ENCODE measurements around the gene FXR2.

The FXR2 gene

GRCh38 chr17:7632492-7632894 lies 17.8 kb upstream of the FXR2 start:
- Histone ChIP-seq H3F3A (ENCODE audit: insufficient read depth) (no peaks in the 10 kb centered on the region), H3K4me3 (ENCODE audit: insufficient read depth, low read length, poor library complexity, severe bottlenecking) (no peak overlapping the region), H3K36me3 (ENCODE audit: low read length) (no peaks in the 10 kb centered on the region), H3K27me3 (ENCODE audit: low read length) (no peaks in the 10 kb centered on the region), H3K4me2 (ENCODE audit: low read depth, low read length, poor library complexity, severe bottlenecking) (no peak overlapping the region), H2AFZ (ENCODE audit: low read depth, low read length, severe bottlenecking) (peak overlapping the region; percentile 20), H3K27ac (ENCODE audit: low read depth, low read length) (no peak overlapping the region), H3K9me3 (ENCODE audit: insufficient read depth, low read length) (no peaks in the 10 kb centered on the region), H3K9ac (ENCODE audit: low read length) (no peak overlapping the region), H3K9me2 (replicated peaks; ENCODE audit: insufficient read depth, low read length) (no peaks in the 10 kb centered on the region), H3K79me2 (ENCODE audit: insufficient read depth, low read length) (no peaks in the 10 kb centered on the region), H4K20me1 (ENCODE audit: low read depth, low read length) (no peaks in the 10 kb centered on the region)
- TF ChIP-seq CTCF (IDR thresholded peaks at IDR 0.05; ENCODE audit: insufficient read depth, low read length, poor library complexity, severe bottlenecking) (peak; percentile 20), EZH2phosphoT487 (conservative IDR thresholded peaks at IDR 0.05; ENCODE audit: low read length) (no peak)

DNA sequence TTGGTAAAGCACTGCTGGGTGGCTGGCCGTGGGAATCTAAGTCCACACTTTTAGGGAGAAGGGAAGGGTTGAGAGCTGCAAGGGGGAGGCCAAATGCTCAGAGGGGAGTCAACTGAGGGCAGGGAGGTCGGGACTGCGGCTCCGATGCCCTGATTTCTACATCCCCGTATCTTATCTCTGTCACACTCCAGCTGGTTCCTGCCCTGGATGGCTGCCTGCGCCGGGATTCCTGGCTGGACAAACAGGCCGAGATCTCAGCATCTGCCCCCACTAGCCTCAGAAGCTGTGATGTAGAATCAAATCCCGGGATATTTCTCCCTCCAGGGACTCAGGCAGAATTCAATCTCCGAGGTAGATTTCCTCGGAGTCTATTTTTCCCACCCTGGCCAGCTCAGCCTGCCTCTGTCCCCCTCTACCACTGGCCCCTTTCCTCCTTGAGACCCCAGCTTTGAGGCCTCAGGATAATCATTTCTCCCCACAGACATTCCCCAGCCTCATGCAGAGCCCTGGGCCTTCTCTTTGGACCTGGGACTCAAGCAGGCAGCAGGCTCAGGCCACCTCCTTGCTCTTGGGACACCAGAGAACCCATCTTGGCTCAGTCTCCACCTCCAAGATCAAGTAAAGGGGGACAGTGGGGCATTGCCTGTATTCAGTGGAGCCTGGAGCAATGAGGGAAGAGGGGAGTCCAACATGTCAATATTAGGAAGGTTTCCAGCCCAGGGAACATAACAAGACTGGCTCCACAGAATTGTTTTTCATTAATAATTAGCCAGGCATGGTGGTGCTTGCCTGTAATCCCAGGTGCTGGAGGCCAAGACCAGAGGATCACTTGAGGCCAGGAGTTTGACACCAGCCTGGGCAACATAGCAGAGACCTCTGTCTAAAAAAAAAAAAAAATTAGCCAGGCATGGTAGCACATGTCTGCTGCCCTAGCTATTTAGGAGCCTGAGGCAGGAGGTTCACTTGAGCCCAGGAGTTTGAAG lies 17.0 kb upstream of the FXR2 start:
- Histone ChIP-seq H3K9me3 (ENCODE audit: insufficient read depth, low read length) (no peaks in the 10 kb centered on the region), H3K79me2 (ENCODE audit: insufficient read depth, low read length) (no peaks in the 10 kb centered on the region), H3F3A (ENCODE audit: insufficient read depth) (no peaks in the 10 kb centered on the region), H4K20me1 (ENCODE audit: low read depth, low read length) (no peaks in the 10 kb centered on the region), H3K4me3 (ENCODE audit: insufficient read depth, low read length, poor library complexity, severe bottlenecking) (no peak overlapping the region), H3K27ac (ENCODE audit: low read depth, low read length) (no peak overlapping the region), H3K9me2 (replicated peaks; ENCODE audit: insufficient read depth, low read length) (no peaks in the 10 kb centered on the region), H3K36me3 (ENCODE audit: low read length) (no peaks in the 10 kb centered on the region), H2AFZ (ENCODE audit: low read depth, low read length, severe bottlenecking) (no peak overlapping the region), H3K27me3 (ENCODE audit: low read length) (no peaks in the 10 kb centered on the region), H3K4me2 (ENCODE audit: low read depth, low read length, poor library complexity, severe bottlenecking) (no peak overlapping the region), H3K9ac (ENCODE audit: low read length) (no peak overlapping the region)
- TF ChIP-seq EZH2phosphoT487 (conservative IDR thresholded peaks at IDR 0.05; ENCODE audit: low read length) (no peak), CTCF (IDR thresholded peaks at IDR 0.05; ENCODE audit: insufficient read depth, low read length, poor library complexity, severe bottlenecking) (no peak)

DNA sequence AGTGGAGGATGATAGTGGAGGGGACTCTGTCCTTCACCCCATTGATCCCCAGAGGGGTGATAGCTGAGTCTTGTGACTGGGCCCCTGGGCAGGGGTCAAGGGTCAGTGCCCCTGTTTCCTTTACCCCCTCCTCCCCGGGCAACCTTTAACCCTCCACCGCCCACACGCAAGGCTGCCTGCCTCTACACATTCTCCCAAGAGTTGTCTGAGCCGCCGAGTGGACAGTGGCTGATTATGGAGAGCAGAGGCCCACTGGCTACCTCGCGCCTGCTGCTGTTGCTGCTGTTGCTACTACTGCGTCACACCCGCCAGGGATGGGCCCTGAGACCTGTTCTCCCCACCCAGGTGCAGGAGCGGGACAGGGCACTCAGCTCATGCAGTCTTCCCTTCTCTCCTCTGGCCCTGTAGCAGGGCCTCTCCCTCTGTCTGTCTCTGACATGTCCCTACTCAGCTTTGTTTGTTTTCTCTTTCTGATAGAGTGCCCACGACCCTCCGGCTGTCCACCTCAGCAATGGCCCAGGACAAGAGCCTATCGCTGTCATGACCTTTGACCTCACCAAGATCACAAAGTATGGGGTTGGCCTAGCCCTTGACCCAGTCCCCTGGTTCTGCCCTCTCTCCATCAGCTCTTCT lies 15.4 kb upstream of the FXR2 start, which contains the start of gene SHBG:
SHBG (plus strand) TSS at position 197 of the 633 bp plus-strand sequence; CDS start at position 235, 38 bp downstream.
- no peak within 1 kb of the TSS for H2AFZ ChIP-seq (ENCODE audit: low read depth, low read length, severe bottlenecking)
- no peak within 1 kb of the TSS for H3K4me3 ChIP-seq (ENCODE audit: insufficient read depth, low read length, poor library complexity, severe bottlenecking)
- TF ChIP-seq EZH2phosphoT487 (conservative IDR thresholded peaks at IDR 0.05; ENCODE audit: low read length): no peak
- TF ChIP-seq CTCF (IDR thresholded peaks at IDR 0.05; ENCODE audit: insufficient read depth, low read length, poor library complexity, severe bottlenecking): no peak
- H3K79me2 ChIP-seq (ENCODE audit: insufficient read depth, low read length): no peaks in the 10 kb centered on the region
- no peak within 1 kb of the TSS for H3K4me2 ChIP-seq (ENCODE audit: low read depth, low read length, poor library complexity, severe bottlenecking)
- H4K20me1 ChIP-seq (ENCODE audit: low read depth, low read length): no peaks in the 10 kb centered on the region
- H3K9me2 ChIP-seq (replicated peaks; ENCODE audit: insufficient read depth, low read length): no peaks in the 10 kb centered on the region
- H3K9ac ChIP-seq (ENCODE audit: low read length): no peak within 1 kb of the TSS
- H3K9me3 ChIP-seq (ENCODE audit: insufficient read depth, low read length): no peaks in the 10 kb centered on the region
- no peak within 1 kb of the TSS for H3K27ac ChIP-seq (ENCODE audit: low read depth, low read length)
- H3F3A ChIP-seq (ENCODE audit: insufficient read depth): no peaks in the 10 kb centered on the region
- no peaks in the 10 kb centered on the region for H3K36me3 ChIP-seq (ENCODE audit: low read length)
- H3K27me3 ChIP-seq (ENCODE audit: low read length): no peaks in the 10 kb centered on the region
